Activated CD8-positive, alpha-beta memory T cell treated with anti-CD3 and anti-CD28 coated beads, Interleukin-2, amount 10 ng/mL, durations not matched to agents 7 days and 5 days (primary cell): ENCODE data around the gene GCAT. TPM values are rescaled to one million over a fixed set of nuclear protein-coding genes. Genes with fewer than 3 reads are reported as not detected.

ENCODE experiments used
- ATAC-seq: fragments of 150-1000 bp; cut with Tn5 transposase; one replicate; pipeline ENCODE4 v1.10.0; 2021; ENCODE audit warnings: moderate library complexity
- CTCF ChIA-PET: fragments of 350-600 bp; sonication (Branson Sonifier 250); formaldehyde crosslinking; loops from one replicate; lab custom pipeline; 2021; ENCODE audit warnings: antibody characterized with exemption; lab: Charles Lee
- DNase-seq: peaks from one replicate; pipeline ENCODE4 v3.0.0-alpha.2; 2020
- H3K27ac Mint-ChIP-seq: one replicate; pipeline ENCODE4 v1.8.0; 2021; ENCODE audit warnings: mild to moderate bottlenecking, mixed read lengths
- H3K27me3 Mint-ChIP-seq: one replicate; pipeline ENCODE4 v1.8.0; 2021; ENCODE audit warnings: mixed read lengths
- H3K36me3 Mint-ChIP-seq: one replicate; pipeline ENCODE4 v1.8.0; 2021; ENCODE audit warnings: mild to moderate bottlenecking, mixed read lengths
- H3K4me1 Mint-ChIP-seq: one replicate; pipeline ENCODE4 v1.8.0; 2021; ENCODE audit warnings: mixed read lengths
- H3K4me3 Mint-ChIP-seq: one replicate; pipeline ENCODE4 v1.8.0; 2021; ENCODE audit warnings: mild to moderate bottlenecking, moderate library complexity, mixed read lengths
- H3K9me3 Mint-ChIP-seq: one replicate; pipeline ENCODE4 v1.8.0; 2022; ENCODE audit warnings: low read depth, mixed read lengths
- total RNA-seq, 2 experiments: library from RNA; stranded (reverse); gene quantifications; one replicate each; pipeline ENCODE4 v1.2.3, GENCODE V29; 2021

GCAT gene
- total RNA-seq = 10 to 100 TPM; 14.9 to 18.3 TPM

DNA sequence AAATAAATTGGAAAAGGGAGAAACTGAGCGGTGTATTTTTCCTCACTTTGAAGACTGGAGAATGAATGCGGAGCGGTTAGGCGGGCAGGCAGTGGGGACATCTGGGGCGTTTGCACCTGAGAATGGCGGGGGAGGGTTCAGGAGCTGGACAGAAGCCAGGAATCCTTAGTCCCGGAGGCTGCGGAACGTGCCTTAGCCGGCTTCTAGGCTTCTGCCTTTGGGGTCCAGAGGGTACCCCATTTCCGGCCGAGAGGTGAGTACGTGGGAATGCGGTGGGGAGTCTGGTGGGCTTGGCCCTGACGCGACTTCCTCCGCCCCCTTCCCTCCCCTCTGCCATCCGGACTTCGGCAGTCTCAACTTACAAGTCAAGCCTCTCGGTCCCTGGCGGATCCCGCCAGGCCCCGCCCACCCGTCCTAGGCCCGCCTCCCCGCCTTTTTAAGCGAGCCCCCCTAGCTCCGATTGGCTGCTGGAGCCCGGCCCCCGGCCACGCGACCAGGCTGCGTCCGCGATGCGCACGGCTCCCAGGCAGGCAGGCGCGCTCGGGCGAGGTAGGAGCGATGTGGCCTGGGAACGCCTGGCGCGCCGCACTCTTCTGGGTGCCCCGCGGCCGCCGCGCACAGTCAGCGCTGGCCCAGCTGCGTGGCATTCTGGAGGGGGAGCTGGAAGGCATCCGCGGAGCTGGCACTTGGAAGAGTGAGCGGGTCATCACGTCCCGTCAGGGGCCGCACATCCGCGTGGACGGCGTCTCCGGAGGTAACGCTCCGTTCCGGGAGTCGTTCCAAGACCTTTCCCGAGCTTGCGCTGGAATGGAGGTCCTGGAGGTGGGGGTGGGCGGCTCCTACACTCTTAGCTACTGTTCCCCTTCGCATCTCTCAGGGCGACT, at the start of gene GCAT:
Gene GCAT (plus strand): TSS at position 525 of the 884 bp plus-strand sequence. CDS start 34 bp downstream, at position 559.
- Mint-ChIP-seq H3K27ac (no peak within 1 kb of the TSS), H3K4me1 (peaks cover 33% of the 10 kb centered on the region), H3K9me3 (no peaks in the 10 kb centered on the region), H3K27me3 (peaks cover 50% of the 10 kb centered on the region), H3K36me3 (no peaks in the 10 kb centered on the region), H3K4me3 (peak within 1 kb of the TSS; percentile 73)
- DNase-seq = peak; percentile 96
- CTCF ChIA-PET = interaction anchor here (0.8 to 4.8 kb wide), 10 partner anchors 11 to 269 kb away, joined by 3 to 61 read pairs (median 4); partner anchors contain the start of genes ANKRD54, C22orf23, NOL12 and POLR2F
- ATAC-seq = peak; percentile 99

DNA sequence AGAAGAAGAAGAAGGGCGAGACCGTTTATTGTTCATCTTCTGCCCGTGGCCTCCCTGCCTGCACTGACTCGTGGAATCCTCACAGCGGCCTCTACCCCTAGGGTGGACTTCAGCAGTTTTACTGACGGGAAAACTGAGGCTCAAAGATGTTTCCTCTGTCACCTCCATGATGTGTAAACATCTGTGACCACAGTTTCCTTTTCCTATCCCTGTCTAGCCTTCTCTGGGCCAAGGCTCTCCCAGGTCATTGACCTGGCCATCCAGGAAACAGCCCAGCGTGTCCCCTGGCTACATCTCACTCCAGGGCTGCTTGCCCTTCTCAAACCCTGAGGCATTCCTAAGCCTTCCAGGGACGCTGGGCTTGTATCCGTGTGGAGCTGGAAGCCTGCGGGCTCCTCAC, 49.0 kb upstream of the GCAT start:
- H3K27me3 Mint-ChIP-seq = no peaks in the 10 kb centered on the region
- no peaks in the 10 kb centered on the region for H3K9me3 Mint-ChIP-seq
- H3K36me3 Mint-ChIP-seq = peaks cover 12% of the 10 kb centered on the region
- H3K4me3 Mint-ChIP-seq = no peak overlapping the region
- no peak overlapping the region for H3K27ac Mint-ChIP-seq
- ATAC-seq = no peak
- no peaks in the 10 kb centered on the region for H3K4me1 Mint-ChIP-seq
- DNase-seq = no peak
- CTCF ChIA-PET = no interaction called here

DNA sequence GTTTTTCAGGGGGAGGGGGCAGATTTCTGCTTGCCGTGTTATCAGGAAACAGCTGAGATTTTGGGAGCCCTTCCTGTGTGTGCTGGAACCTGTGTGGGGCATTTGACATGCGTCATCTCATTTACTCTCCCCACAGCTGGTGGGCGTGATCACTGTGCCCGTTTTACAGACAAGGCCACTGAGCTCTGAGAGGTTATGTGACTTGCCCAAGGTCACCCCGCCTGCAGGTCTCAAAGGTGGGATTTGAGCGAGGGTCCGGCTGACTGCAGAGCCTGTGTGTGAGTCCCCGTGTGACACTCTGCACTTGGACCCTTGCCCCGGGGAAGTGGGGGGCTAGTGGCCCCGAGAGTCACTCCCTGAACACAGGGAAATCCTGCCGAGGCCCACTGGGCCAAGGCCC, 48.5 kb upstream of the GCAT start:
- ATAC-seq (no peak), DNase-seq (no peak)
- no peak overlapping the region for H3K4me3 Mint-ChIP-seq
- H3K27me3 Mint-ChIP-seq = no peaks in the 10 kb centered on the region
- CTCF ChIA-PET = no interaction called here
- H3K9me3 Mint-ChIP-seq = no peaks in the 10 kb centered on the region
- no peaks in the 10 kb centered on the region for H3K4me1 Mint-ChIP-seq
- H3K27ac Mint-ChIP-seq = no peak overlapping the region
- peaks cover 12% of the 10 kb centered on the region for H3K36me3 Mint-ChIP-seq

DNA sequence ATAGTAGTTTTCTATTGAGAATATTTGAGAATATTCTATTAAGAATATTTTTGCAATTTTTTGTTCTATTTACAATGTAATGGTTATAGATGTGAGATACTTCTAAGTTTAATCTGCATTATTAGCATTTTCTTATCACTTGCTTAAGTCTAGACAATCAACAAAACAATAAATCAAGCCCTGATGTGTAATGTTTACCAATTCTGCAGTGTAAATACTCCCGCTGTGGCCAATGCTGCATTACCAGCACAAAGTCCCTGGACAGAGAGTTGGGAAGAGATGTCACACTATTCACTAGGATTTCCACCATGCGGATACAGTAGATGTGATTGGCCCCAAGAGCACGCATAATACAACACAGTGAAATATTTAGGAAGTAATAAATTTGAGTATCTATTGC, 47.6 kb upstream of the GCAT start:
- Mint-ChIP-seq H3K4me1 (no peaks in the 10 kb centered on the region), H3K36me3 (peaks cover 12% of the 10 kb centered on the region), H3K9me3 (no peaks in the 10 kb centered on the region), H3K4me3 (no peak overlapping the region), H3K27ac (no peak overlapping the region), H3K27me3 (no peaks in the 10 kb centered on the region)
- CTCF ChIA-PET = interaction anchor here (0.7 to 1.1 kb wide), 2 partner anchors 32 to 670 kb away, joined by 3 read pairs; no protein-coding TSS in a partner anchor
- no peak for DNase-seq
- no peak for ATAC-seq

DNA sequence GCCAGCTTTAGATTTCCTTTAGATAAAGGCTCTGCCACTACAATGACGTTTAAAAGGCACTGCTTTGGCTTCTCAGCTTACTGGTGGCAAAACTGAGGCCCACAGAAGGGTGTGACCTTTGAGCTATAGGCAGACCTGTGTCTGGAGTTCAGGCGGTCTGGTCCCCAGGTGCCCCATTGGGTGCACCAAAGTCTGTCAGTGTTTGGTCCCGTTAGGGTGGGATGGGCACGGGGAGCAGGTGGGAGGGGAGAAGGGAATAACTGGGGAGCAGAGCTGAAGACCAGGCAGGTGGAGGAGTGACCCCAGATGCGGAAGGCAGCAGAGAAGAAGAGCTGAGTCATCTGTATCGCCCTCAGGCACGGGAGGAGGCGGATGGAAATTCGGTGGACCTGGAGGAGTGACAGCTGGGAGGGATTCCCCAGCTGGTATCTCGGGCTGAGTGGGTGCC, 45.3 kb upstream of the GCAT start:
- Mint-ChIP-seq H3K4me3 (no peak overlapping the region), H3K36me3 (peaks cover 10% of the 10 kb centered on the region), H3K9me3 (no peaks in the 10 kb centered on the region), H3K27me3 (no peaks in the 10 kb centered on the region), H3K27ac (peak overlapping the region; percentile 29), H3K4me1 (no peaks in the 10 kb centered on the region)
- DNase-seq = no peak
- ATAC-seq = no peak
- CTCF ChIA-PET = no interaction called here

DNA sequence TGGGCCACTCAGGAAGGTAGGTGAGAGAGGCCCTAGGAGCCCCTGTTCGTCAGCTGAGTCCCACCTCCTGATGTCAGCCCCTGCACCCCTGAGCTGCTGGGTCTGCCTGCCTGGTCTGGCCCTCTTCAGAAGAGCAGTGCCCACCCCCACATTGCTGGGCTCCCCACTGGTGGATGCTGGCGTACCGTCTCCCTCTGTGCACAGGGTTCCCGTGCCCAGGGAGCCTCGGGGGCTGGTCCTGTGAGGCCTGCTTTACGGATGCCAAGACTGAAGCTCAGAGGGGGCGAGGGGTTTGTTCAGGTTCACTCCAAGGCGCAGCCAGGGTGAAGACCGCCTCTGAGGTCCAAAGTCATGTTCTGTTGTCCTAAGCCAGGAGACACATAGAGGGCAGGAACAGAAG, 44.7 kb upstream of the GCAT start:
- H3K4me1 Mint-ChIP-seq = no peaks in the 10 kb centered on the region
- CTCF ChIA-PET = no interaction called here
- H3K9me3 Mint-ChIP-seq = no peaks in the 10 kb centered on the region

DNA sequence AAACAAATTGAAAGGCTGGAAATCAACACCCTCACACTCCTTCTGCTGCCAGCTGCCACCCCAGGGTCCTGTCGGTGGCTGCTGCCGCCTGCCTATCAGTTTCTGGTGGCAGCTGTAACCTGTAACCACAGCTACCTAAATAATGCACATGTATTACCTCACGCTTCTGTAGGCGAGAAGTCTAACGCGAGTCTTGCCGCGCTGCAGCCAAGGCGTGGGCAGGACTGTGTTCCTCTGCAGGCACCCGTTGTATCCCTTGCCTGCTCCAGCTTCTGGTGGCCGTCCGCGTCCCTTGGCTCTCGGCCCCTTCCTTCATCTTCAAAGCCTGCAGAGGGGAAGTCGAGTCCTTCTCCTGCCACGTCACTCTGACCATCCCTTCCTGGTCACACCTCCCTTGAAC, 44.1 kb upstream of the GCAT start:
- Mint-ChIP-seq H3K4me1 (no peaks in the 10 kb centered on the region), H3K4me3 (no peak overlapping the region), H3K27ac (no peak overlapping the region), H3K27me3 (no peaks in the 10 kb centered on the region), H3K36me3 (peaks cover 4% of the 10 kb centered on the region), H3K9me3 (no peaks in the 10 kb centered on the region)
- DNase-seq (no peak), ATAC-seq (no peak)
- CTCF ChIA-PET = no interaction called here

More for the DNA sequence above, 44.7 kb upstream of the GCAT start:
- Mint-ChIP-seq H3K27ac (no peak overlapping the region), H3K27me3 (no peaks in the 10 kb centered on the region), H3K4me3 (no peak overlapping the region), H3K36me3 (peaks cover 10% of the 10 kb centered on the region)
- ATAC-seq (no peak), DNase-seq (no peak)

DNA sequence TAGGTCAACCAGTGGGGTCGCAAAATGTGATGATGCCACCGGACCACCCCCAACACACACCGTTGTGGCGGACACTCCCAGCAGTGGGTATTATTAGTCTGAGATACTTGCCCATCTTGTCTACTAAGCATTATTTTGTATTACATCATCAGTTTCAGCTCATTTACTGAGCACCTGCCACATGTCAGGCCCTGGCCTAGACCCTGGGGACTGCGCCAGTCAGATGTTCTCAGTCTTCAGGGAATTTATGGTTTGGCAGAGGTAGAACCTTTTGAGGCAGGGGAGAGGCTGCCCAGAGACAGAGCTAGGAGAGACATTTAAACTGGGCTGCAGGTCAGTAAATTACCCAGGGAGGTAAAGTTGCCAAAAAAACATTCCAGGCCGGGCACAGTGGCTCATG, 43.1 kb upstream of the GCAT start:
- Mint-ChIP-seq H3K27me3 (no peaks in the 10 kb centered on the region), H3K9me3 (no peaks in the 10 kb centered on the region), H3K4me3 (no peak overlapping the region), H3K4me1 (no peaks in the 10 kb centered on the region), H3K36me3 (peaks cover 4% of the 10 kb centered on the region), H3K27ac (no peak overlapping the region)
- CTCF ChIA-PET = no interaction called here
- DNase-seq = no peak
- no peak for ATAC-seq

DNA sequence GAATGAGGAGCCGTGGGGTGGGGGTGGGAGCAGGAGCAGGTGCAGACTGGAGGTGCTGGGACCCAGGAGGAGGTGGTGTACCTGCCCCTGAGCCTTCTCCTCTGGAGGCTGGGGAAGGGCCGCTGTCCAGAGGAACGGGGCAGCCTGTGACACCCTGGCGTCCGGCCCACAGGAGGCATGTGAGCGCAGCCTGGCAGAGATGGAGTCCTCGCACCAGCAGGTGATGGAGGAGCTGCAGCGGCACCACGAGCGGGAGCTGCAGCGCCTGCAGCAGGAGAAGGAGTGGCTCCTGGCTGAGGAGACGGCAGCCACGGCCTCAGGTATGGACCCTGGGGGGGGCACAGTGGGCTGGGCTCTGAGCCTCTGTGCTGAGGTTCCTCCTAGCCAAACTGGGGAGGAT, 42.2 kb upstream of the GCAT start:
- Mint-ChIP-seq H3K27ac (no peak overlapping the region), H3K4me1 (no peaks in the 10 kb centered on the region), H3K36me3 (no peaks in the 10 kb centered on the region), H3K27me3 (no peaks in the 10 kb centered on the region), H3K4me3 (no peak overlapping the region), H3K9me3 (no peaks in the 10 kb centered on the region)
- CTCF ChIA-PET = no interaction called here
- ATAC-seq (no peak), DNase-seq (no peak)

DNA sequence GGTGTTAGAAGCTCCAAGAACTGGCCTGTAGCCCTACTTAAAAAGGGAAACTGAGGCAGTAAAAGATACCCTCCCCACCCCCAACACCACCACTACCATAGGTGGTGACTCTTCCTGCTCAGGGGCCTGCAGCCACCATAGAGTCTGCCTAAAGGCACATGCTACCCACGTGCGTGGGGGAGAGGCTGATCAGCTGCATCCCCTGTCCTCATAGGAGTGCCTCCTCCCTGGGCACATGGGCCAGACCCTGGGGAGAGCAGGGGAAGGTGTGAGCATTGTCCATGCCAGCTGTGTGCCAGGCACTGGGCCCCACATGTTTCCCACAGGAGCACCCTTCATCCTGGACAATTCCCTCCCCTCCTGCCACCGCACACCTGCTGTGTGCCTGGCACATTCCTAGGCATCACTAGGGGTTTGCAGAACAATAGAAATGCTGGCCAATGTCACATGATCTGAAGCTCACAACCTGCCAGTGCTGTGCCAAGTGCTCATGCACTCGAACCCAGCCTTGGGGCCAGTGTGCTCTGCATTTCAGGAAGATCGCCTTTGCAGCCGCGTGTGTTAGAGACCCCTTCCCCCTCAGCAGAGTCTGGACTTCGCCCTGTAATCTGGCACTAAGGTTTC, 41.7 kb upstream of the GCAT start:
- Mint-ChIP-seq H3K9me3 (no peaks in the 10 kb centered on the region), H3K27me3 (no peaks in the 10 kb centered on the region), H3K4me3 (no peak overlapping the region), H3K36me3 (no peaks in the 10 kb centered on the region), H3K27ac (no peak overlapping the region), H3K4me1 (no peaks in the 10 kb centered on the region)
- no peak for ATAC-seq
- CTCF ChIA-PET = no interaction called here
- no peak for DNase-seq

DNA sequence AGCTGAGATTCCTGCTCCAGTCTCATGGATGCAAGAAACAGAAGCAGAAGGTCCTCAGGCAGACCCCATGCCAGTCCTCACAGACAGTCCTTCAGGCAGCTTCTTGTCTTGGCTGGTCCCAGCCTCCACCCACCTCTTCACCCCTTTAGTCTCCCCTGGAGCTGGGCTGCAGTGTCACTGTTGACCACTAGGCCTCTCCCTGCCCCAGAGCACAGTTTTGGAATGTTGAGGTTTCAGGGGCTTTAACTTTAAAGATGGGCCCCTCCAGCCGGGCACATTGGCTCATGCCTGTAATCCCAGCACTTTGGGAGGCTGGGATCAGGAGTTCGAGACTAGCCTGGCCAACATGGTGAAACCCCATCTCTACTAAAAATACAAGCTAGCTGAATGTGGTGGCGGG, 39.5 kb upstream of the GCAT start:
- DNase-seq (no peak), ATAC-seq (no peak)
- Mint-ChIP-seq H3K4me3 (no peak overlapping the region), H3K4me1 (no peaks in the 10 kb centered on the region), H3K9me3 (no peaks in the 10 kb centered on the region), H3K27ac (no peak overlapping the region), H3K36me3 (peaks cover 5% of the 10 kb centered on the region), H3K27me3 (no peaks in the 10 kb centered on the region)
- CTCF ChIA-PET = interaction anchor here (1.0 to 1.4 kb wide), 3 partner anchors 49 to 181 kb away, joined by 4 to 5 read pairs (median 4); no protein-coding TSS in a partner anchor

DNA sequence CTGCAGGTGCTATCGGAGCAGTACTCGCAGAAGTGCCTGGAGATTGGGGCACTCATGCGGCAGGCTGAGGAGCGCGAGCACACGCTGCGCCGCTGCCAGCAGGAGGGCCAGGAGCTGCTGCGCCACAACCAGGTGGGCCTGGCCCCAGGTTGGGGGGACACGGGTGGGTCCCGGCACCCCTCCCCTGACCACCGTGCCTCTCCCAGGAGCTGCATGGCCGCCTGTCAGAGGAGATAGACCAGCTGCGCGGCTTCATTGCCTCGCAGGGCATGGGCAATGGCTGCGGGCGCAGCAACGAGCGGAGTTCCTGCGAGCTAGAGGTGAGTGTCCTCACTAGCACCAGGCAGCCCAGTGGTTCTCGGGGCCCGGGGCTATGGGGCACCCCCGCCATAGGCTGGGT, 38.7 kb upstream of the GCAT start:
- ATAC-seq = no peak
- Mint-ChIP-seq H3K4me3 (no peak overlapping the region), H3K9me3 (no peaks in the 10 kb centered on the region), H3K27ac (no peak overlapping the region), H3K36me3 (peaks cover 7% of the 10 kb centered on the region), H3K4me1 (no peaks in the 10 kb centered on the region), H3K27me3 (no peaks in the 10 kb centered on the region)
- no peak for DNase-seq
- CTCF ChIA-PET = interaction anchor here (0.7 to 1.4 kb wide), 3 partner anchors 13 to 180 kb away, joined by 4 to 5 read pairs (median 4); no protein-coding TSS in a partner anchor

DNA sequence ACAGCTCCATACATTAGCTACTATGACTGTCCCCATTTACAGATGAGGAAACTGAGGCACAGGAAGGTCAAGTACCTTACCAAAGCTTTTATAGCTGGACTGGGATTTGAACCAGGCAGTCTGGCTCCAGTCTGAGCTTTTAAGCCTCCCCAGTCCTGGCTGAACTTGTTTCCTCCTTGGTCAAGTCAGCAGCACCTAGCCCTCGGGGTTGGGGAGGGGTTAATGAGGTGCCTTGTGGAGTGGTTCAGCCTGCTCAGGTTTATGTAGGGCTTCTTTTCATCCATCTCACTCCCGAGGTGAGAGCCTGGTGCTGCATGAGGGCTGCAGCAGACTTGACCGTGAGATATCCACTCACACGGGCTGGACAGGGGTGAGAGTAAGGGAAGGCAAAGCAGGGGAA, 36.7 kb upstream of the GCAT start:
- no peaks in the 10 kb centered on the region for H3K4me1 Mint-ChIP-seq
- DNase-seq = no peak
- H3K27ac Mint-ChIP-seq = no peak overlapping the region
- H3K9me3 Mint-ChIP-seq = no peaks in the 10 kb centered on the region
- no peak for ATAC-seq
- CTCF ChIA-PET = no interaction called here
- H3K36me3 Mint-ChIP-seq = peaks cover 7% of the 10 kb centered on the region
- no peaks in the 10 kb centered on the region for H3K27me3 Mint-ChIP-seq
- H3K4me3 Mint-ChIP-seq = no peak overlapping the region
